LNCaP clone FGC (cell line): Measurements from ENCODE around the gene TARS1.
"Not testable (repeated sequence)": the region's sequence is repeated elsewhere in the genome, so short reads cannot be mapped to it uniquely, and the experiment has no call there.

ENCODE experiments used
- DNase-seq: peaks from one replicate; pipeline ENCODE4 v3.0.0-alpha.2; 2011; ENCODE audit warnings: low read depth
- H3K4me3 ChIP-seq: 2 replicates; pipeline ENCODE4 v1.5.1; 2011; ENCODE audit warnings: mild to moderate bottlenecking, low read depth, low read length, control low read depth
- CTCF ChIP-seq: IDR thresholded peaks from 2 replicates; pipeline ENCODE4 v1.5.1; 2012; ENCODE audit warnings: mild to moderate bottlenecking; ENCODE audit not compliant: control insufficient read depth, insufficient read depth; ENCODE audit errors: extremely low read depth

The TARS1 gene

GRCh38 chr5:33513462-33514185 is 72.9 kb downstream of the TARS1 start:
- no peak for DNase-seq
- TF ChIP-seq CTCF: no peak
- no peak overlapping the region for H3K4me3 ChIP-seq

- not testable (repeated sequence) for H3K4me3 ChIP-seq, DNase-seq
Observed at GRCh38 chr5:33515366-33515765, 74.6 kb downstream of the TARS1 start.

GRCh38 chr5:33516421-33516820 is 75.7 kb downstream of the TARS1 start:
- no peak for TF ChIP-seq CTCF
- no peak for DNase-seq
- no peak overlapping the region for H3K4me3 ChIP-seq
